Keratinocyte (primary cell): Measurements from ENCODE around the gene COL25A1.

Experiments used
- EZH2 ChIP-seq: IDR thresholded peaks from one replicate; pipeline ENCODE4 v1.6.1; 2012; ENCODE audit warnings: inconsistent platforms, mild to moderate bottlenecking, low read length, moderate library complexity
- TF ChIP-seq, protein P1 (sequence below), 3 experiments: IDR thresholded peaks in 1 of 3; conservative IDR thresholded peaks in 1 of 3; optimal IDR thresholded peaks in 1 of 3; 2 replicates in 2 of 3; 3 replicates in 1 of 3; pipeline versions ENCODE3 to v1.5.1; 2011; ENCODE audit warnings: low read length in 3 of 3, mild to moderate bottlenecking in 3 of 3, moderate library complexity in 2 of 3, control low read depth in 1 of 3, inconsistent platforms in 1 of 3; ENCODE audit not compliant: insufficient read depth in 2 of 3; ENCODE audit errors: extremely low read depth in 1 of 3

DNA sequence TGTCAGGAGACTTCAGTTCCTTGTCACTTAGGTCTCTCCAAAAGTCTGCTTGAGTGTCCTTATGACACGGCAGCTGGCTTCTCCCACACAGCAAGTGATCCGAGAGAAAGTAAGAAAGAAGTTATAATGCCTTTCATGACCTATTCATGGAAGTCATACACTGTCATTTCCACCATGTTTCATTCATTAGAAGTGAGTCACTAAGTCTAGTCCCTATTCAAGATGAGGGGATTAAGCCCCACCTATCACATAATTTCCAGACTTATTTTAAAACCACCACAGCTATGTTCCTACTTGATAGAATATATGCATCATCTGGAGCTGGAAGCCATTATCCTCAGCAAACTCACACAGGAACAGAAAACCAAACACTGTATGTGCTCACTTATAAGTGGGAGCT lies 25.2 kb upstream of the COL25A1 start:
- TF ChIP-seq, protein P1, sequence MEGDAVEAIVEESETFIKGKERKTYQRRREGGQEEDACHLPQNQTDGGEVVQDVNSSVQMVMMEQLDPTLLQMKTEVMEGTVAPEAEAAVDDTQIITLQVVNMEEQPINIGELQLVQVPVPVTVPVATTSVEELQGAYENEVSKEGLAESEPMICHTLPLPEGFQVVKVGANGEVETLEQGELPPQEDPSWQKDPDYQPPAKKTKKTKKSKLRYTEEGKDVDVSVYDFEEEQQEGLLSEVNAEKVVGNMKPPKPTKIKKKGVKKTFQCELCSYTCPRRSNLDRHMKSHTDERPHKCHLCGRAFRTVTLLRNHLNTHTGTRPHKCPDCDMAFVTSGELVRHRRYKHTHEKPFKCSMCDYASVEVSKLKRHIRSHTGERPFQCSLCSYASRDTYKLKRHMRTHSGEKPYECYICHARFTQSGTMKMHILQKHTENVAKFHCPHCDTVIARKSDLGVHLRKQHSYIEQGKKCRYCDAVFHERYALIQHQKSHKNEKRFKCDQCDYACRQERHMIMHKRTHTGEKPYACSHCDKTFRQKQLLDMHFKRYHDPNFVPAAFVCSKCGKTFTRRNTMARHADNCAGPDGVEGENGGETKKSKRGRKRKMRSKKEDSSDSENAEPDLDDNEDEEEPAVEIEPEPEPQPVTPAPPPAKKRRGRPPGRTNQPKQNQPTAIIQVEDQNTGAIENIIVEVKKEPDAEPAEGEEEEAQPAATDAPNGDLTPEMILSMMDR (optimal IDR thresholded peaks at IDR 0.05 in 1 of 3, IDR thresholded peaks at IDR 0.05 in 1 of 3, conservative IDR thresholded peaks at IDR 0.05 in 1 of 3; ENCODE audit: extremely low read depth in 1 of 3, insufficient read depth in 2 of 3, low read length in 3 of 3) = no peak
- TF ChIP-seq EZH2 = no peak
